Kidney (tissue), 14 donors: Measurements from ENCODE around the gene RPL13. TPM values are rescaled to one million over a fixed set of nuclear protein-coding genes. Genes with fewer than 3 reads are reported as not detected.

Experiments
- DNase-seq, 5 donors: peaks; one replicate each; pipeline ENCODE4 v3.0.0-alpha.2; 2013 to 2020
- FAIRE-seq: peaks from 2 replicates; lab custom pipeline; 2012; peaks lifted over from hg19 to GRCh38; lab: Jason Lieb, UNC
- H3K27ac ChIP-seq, 2 donors: one replicate each; pipeline ENCODE4 v1.7.0; 2013; ENCODE audit warnings: low read depth in 2 of 2, low read length in 2 of 2, inconsistent platforms in 1 of 2
- H3K27me3 ChIP-seq: one replicate; pipeline ENCODE4 v1.7.1; 2013; ENCODE audit warnings: low read length, inconsistent platforms; ENCODE audit not compliant: control insufficient read depth, insufficient read depth
- H3K36me3 ChIP-seq, 3 donors: one replicate each; pipeline versions ENCODE4 v1.7.0 to v1.7.1; 2013; ENCODE audit warnings: low read length in 3 of 3, control low read depth in 1 of 3, inconsistent platforms in 1 of 3; ENCODE audit not compliant: insufficient read depth in 3 of 3, control insufficient read depth in 2 of 3
- H3K4me1 ChIP-seq, 3 donors: one replicate each; pipeline versions ENCODE4 v1.7.0 to v1.7.1; 2013; ENCODE audit warnings: low read length in 3 of 3, inconsistent platforms in 1 of 3, low read depth in 1 of 3; ENCODE audit not compliant: control insufficient read depth in 2 of 3, insufficient read depth in 2 of 3
- H3K4me3 ChIP-seq, 3 donors: one replicate each; pipeline versions ENCODE4 v1.7.0 to v1.8.1; 2013; ENCODE audit warnings: low read length in 3 of 3, control low read depth in 1 of 3, inconsistent platforms in 1 of 3
- H3K9ac ChIP-seq, 3 donors: one replicate each; pipeline versions ENCODE4 v1.7.0 to v1.7.1; 2013; ENCODE audit warnings: low read length in 3 of 3, control low read depth in 1 of 3, inconsistent platforms in 1 of 3
- H3K9me3 ChIP-seq, 3 donors: one replicate each; pipeline versions ENCODE4 v1.7.0 to v1.7.1; 2013; ENCODE audit warnings: low read length in 3 of 3, control low read depth in 1 of 3, inconsistent platforms in 1 of 3; ENCODE audit not compliant: control insufficient read depth in 2 of 3, insufficient read depth in 1 of 3
- intact Hi-C: fragments of 100-400 bp; cut with DNase I; formaldehyde crosslinking; loops from one replicate; pipeline ENCODE4 v1.11.1; 2022
- polyA plus RNA-seq: library from polyadenylated mRNA; stranded (reverse); fragments of 350-450 nt; fragmentation: Illumina TruSeq; extraction: RNeasy Lipid Tissue Mini Kit (QIAGEN cat#74804); gene quantifications from one replicate; pipeline ENCODE4 v1.2.3, GENCODE V29; 2014; ENCODE audit warnings: low read depth, low replicate concordance; ENCODE audit not compliant: insufficient read depth
- total RNA-seq: library from RNA; stranded (reverse); fragmentation: NEBNext Ultra II Directional; extraction: Animal tissue kit (Norgen Biotek cat#: 25700); gene quantifications from one replicate; pipeline ENCODE4 v1.2.1, GENCODE V29; 2021
- TF ChIP-seq, protein P1 (sequence below): IDR thresholded peaks from 3 replicates; pipeline ENCODE4 v1.5.1; 2012; ENCODE audit warnings: mild to moderate bottlenecking, moderate library complexity, borderline replicate concordance; ENCODE audit not compliant: insufficient read depth; ENCODE audit errors: extremely low read depth
- donor health status: control.
- donor health status: control.
- donor health status: control.
- donor health status: control.
- donor health status: control.
- donor health status: DM: yes; HTN: yes; CAD: no.
- donor health status: Normal renal cell carcinoma (clear cell type).

Gene RPL13
- total and polyA plus RNA-seq, 2 donors from 2014 or later, result 1,694 to 3,146 TPM

GRCh38 chr16:89563639-89564392 lies 3.3 kb downstream of the RPL13 start:
- no peak overlapping the region for H3K4me3 ChIP-seq
- H3K9me3 ChIP-seq, result no peaks in the 10 kb centered on the region
- TF ChIP-seq, protein P1, sequence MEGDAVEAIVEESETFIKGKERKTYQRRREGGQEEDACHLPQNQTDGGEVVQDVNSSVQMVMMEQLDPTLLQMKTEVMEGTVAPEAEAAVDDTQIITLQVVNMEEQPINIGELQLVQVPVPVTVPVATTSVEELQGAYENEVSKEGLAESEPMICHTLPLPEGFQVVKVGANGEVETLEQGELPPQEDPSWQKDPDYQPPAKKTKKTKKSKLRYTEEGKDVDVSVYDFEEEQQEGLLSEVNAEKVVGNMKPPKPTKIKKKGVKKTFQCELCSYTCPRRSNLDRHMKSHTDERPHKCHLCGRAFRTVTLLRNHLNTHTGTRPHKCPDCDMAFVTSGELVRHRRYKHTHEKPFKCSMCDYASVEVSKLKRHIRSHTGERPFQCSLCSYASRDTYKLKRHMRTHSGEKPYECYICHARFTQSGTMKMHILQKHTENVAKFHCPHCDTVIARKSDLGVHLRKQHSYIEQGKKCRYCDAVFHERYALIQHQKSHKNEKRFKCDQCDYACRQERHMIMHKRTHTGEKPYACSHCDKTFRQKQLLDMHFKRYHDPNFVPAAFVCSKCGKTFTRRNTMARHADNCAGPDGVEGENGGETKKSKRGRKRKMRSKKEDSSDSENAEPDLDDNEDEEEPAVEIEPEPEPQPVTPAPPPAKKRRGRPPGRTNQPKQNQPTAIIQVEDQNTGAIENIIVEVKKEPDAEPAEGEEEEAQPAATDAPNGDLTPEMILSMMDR, result no peak
- no peak for DNase-seq
- H3K9ac ChIP-seq, result no peak overlapping the region
- H3K4me1 ChIP-seq, result peaks cover 6 to 28% (median 14%) of the 10 kb centered on the region in 3 donors
- H3K27me3 ChIP-seq, result no peaks in the 10 kb centered on the region
- H3K27ac ChIP-seq, result no peak overlapping the region
- peaks cover 13 to 33% (median 24%) of the 10 kb centered on the region in 3 donors for H3K36me3 ChIP-seq
- intact Hi-C loops, result no loop called here
- FAIRE-seq, result no peak

DNA sequence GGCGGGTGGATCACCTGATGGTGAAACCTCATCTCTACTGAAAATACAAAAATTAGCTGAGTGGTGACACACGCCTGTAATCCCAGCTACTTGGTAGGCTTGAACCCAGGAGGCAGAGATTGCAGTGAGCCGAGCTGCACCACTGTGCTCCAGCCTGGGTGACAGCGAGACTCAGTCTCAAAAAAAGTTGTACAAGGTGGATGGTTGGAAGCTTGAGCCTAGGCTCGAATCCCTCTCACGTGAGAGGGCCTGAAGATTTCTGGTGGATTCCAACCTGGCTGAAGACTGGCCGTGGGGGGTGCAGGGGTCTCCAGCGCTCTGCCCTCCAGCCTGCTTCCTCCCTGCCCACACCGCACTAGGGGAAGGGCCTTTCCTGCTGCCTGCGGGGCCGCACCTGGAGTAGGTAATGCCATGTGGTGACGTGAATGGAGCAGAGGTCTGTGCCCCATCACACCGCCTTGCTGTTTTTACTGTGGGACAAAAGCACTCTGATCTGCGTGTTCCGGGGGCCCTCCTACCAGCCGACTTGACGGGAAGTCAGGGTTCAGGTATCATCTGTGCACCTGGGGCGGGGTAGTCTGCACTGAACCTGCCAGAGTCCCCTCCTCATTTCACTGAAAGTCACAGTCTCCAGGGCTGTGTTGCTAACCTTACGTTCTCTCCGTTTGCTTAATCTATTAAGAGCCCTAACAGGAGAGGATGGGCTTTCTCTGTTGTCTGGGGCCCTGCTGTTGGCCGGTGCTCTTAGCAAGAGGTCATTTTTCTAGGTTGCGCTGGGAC lies 4.2 kb downstream of the RPL13 start:
- Histone ChIP-seq H3K36me3 (peaks cover 13 to 33% (median 24%) of the 10 kb centered on the region in 3 donors), H3K4me1 (peaks cover 6 to 27% (median 14%) of the 10 kb centered on the region in 3 donors), H3K27ac (no peak overlapping the region), H3K27me3 (no peaks in the 10 kb centered on the region), H3K9ac (no peak overlapping the region), H3K4me3 (no peak overlapping the region), H3K9me3 (no peaks in the 10 kb centered on the region)
- peak in 1 of 5 donors; percentile 65 for DNase-seq
- no peak for FAIRE-seq
- TF ChIP-seq, protein P1, result no peak
- intact Hi-C loops, result no loop called here

GRCh38 chr16:89565256-89565505 lies 4.7 kb downstream of the RPL13 start:
- Histone ChIP-seq H3K4me3 (no peak overlapping the region), H3K36me3 (peaks cover 13 to 33% (median 24%) of the 10 kb centered on the region in 3 donors), H3K4me1 (peaks cover 6 to 26% (median 14%) of the 10 kb centered on the region in 3 donors), H3K9ac (no peak overlapping the region), H3K27me3 (no peaks in the 10 kb centered on the region), H3K9me3 (no peaks in the 10 kb centered on the region), H3K27ac (peak overlapping the region in 1 of 2 donors; percentile 41)
- TF ChIP-seq, protein P1, result no peak
- FAIRE-seq (no peak), DNase-seq (no peak)
- intact Hi-C loops, result no loop called here
